Activated CD8-positive, alpha-beta T cell treated with anti-CD3 and anti-CD28 coated beads, Interleukin-2, amount 10 ng/mL, durations not matched to agents 7 days and 5 days (primary cell): ENCODE measurements around the gene CCN5. TPM values are rescaled to one million over a fixed set of nuclear protein-coding genes. Genes with fewer than 3 reads are reported as not detected.
"Not testable (repeated sequence)": the region's sequence is repeated elsewhere in the genome, so short reads cannot be mapped to it uniquely, and the experiment has no call there.

Experiments
- ATAC-seq: fragments of 150-1000 bp; cut with Tn5 transposase; one replicate; pipeline ENCODE4 v1.10.0; 2021; ENCODE audit warnings: moderate library complexity
- CTCF ChIA-PET: fragments of 350-600 bp; sonication (Branson Sonifier 250); formaldehyde crosslinking; loops from one replicate; lab custom pipeline; 2021; ENCODE audit warnings: antibody characterized with exemption; lab: Charles Lee
- POLR2A ChIA-PET: fragments of 350-600 bp; sonication (Branson Sonifier 250); formaldehyde crosslinking; loops from one replicate; lab custom pipeline; 2021; ENCODE audit warnings: antibody characterized with exemption; lab: Charles Lee
- DNase-seq: peaks from one replicate; pipeline ENCODE4 v3.0.0-alpha.2; 2020
- H3K27ac Mint-ChIP-seq: one replicate; pipeline ENCODE4 v1.8.0; 2021; ENCODE audit warnings: mild to moderate bottlenecking, mixed read lengths
- H3K27me3 Mint-ChIP-seq: one replicate; pipeline ENCODE4 v1.8.0; 2021; ENCODE audit warnings: low read depth, mixed read lengths
- H3K36me3 Mint-ChIP-seq: one replicate; pipeline ENCODE4 v1.8.0; 2021; ENCODE audit warnings: low read depth, mixed read lengths
- H3K4me1 Mint-ChIP-seq: one replicate; pipeline ENCODE4 v1.8.0; 2021; ENCODE audit warnings: low read depth, mixed read lengths
- H3K4me3 Mint-ChIP-seq: one replicate; pipeline ENCODE4 v1.8.0; 2021; ENCODE audit warnings: mild to moderate bottlenecking, mixed read lengths
- H3K9me3 Mint-ChIP-seq: one replicate; pipeline ENCODE4 v1.8.0; 2022; ENCODE audit warnings: mixed read lengths; ENCODE audit not compliant: insufficient read depth
- total RNA-seq, 2 experiments: library from RNA; stranded (reverse); gene quantifications; one replicate each; pipeline ENCODE4 v1.2.3, GENCODE V29; 2021

CCN5 gene
- total RNA-seq, 2 experiments from 2014 or later = not detected

DNA sequence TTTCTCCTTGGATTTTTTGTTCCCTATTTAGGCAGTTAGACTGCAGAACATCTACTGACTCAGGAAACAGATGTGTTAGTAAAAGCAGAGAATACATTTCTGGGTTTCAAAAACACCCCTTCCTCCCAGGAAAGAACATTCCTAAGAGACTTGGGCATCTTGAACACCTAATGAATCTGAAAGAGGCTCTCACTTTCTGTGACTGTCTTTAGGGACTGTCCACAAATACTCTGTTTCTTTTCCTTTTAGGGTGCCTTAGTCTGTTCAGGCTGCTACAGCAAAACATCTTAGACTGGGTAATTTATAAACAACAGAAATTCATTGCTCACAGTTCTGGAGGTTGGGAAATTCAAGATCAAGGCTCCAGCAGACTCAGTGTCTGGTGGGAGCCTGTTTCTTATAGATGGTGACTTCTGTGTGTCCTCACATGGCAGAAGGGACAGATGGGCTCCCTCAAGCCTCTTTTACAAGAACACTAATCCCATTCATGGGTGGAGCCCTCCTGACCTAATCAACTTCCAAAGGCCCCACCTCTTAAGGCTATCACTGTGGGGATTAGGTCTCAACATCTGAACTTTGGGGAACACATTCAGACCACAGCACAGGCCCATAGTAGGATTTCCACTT, 19.4 kb upstream of the CCN5 start:
- Mint-ChIP-seq H3K4me1 (peaks cover 10% of the 10 kb centered on the region), H3K27ac (no peak overlapping the region), H3K4me3 (no peak overlapping the region), H3K9me3 (no peaks in the 10 kb centered on the region), H3K36me3 (no peaks in the 10 kb centered on the region), H3K27me3 (no peaks in the 10 kb centered on the region)
- CTCF ChIA-PET = interaction anchor here (0.9 to 1.4 kb wide), 2 partner anchors 11 to 12 kb away, joined by 6 to 8 read pairs; no protein-coding TSS in a partner anchor
- no peak for ATAC-seq
- POLR2A ChIA-PET = interaction anchor here (0.6 kb wide), 1 partner anchor 19 kb away, joined by 4 read pairs; the partner anchor contains the start of gene CCN5
- DNase-seq = no peak

DNA sequence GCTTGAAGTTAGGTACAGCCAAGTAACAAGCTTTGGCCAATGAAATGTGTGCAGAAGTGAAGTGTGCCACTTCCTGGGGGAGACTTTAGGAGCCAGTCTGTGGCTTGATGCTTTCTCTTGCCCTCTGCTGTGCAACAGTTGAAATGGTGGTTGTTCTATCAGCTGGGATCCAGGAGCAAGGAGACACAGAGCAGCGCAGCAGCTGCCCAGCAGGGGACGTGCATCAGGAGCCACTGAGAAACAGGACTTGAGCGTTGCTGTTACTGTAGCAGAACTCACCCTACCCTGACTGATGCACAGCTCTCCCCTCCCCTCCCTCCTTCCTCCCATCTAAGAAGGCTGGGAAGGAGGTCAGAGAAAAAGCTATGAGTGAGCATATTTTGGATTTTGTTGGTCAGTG, 18.9 kb upstream of the CCN5 start:
- H3K36me3 Mint-ChIP-seq = no peaks in the 10 kb centered on the region
- H3K27ac Mint-ChIP-seq = no peak overlapping the region
- no peak overlapping the region for H3K4me3 Mint-ChIP-seq
- H3K4me1 Mint-ChIP-seq = peaks cover 10% of the 10 kb centered on the region
- no peak for DNase-seq
- ATAC-seq = no peak
- ChIA-PET CTCF (interaction anchor here (0.9 to 1.4 kb wide), 2 partner anchors 11 to 13 kb away, joined by 6 to 8 read pairs; no protein-coding TSS in a partner anchor), POLR2A (interaction anchor here (0.6 kb wide), 1 partner anchor 19 kb away, joined by 4 read pairs; the partner anchor contains the start of gene CCN5)
- no peaks in the 10 kb centered on the region for H3K9me3 Mint-ChIP-seq
- H3K27me3 Mint-ChIP-seq = no peaks in the 10 kb centered on the region

DNA sequence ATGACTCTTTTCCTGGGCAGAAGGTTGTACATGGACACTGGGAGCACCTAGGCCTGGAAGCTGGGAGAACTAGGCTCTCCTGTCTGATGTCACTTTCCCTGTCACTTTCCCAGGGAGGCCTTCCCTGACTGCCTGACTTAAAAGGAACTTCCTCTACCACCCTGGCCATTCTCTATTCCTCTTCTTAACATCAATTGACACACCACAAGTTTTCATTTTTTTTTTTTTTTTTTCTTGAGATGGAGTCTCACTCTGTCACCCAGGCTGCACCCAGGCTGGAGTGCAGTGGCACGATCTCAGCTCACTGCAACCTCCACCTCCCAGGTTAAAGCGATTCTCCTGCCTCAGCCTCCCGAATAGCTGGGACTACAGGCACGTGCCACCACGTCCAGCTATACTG, 18.1 kb upstream of the CCN5 start:
- H3K27me3 Mint-ChIP-seq, POLR2A ChIA-PET, H3K27ac Mint-ChIP-seq, H3K36me3 Mint-ChIP-seq, H3K4me3 Mint-ChIP-seq, ATAC-seq, DNase-seq, H3K9me3 Mint-ChIP-seq, H3K4me1 Mint-ChIP-seq: not testable (repeated sequence)
- CTCF ChIA-PET = interaction anchor here (0.9 to 1.4 kb wide), 2 partner anchors 12 to 14 kb away, joined by 6 to 8 read pairs; no protein-coding TSS in a partner anchor

DNA sequence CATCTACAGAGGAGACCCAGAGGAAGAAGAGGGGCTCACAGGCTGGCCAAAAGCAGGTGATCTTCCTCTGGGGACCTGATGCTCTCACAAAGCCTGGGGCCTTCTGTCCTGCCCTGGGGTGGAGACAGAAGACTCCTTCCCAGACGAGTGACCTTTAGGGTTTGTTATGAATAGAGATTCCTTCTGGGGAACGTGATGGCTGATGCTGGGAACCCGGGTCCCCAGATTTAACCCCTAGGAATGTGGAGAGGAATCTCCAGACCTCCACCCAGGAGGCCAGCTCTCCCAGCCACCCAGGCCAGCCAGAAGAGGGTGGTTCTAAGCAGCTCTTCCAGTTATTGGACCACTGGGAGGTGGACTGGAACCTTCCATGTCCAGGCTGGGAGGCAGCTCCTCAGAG, 16.8 kb upstream of the CCN5 start:
- Mint-ChIP-seq H3K27ac (no peak overlapping the region), H3K9me3 (no peaks in the 10 kb centered on the region), H3K4me3 (no peak overlapping the region), H3K27me3 (no peaks in the 10 kb centered on the region), H3K36me3 (no peaks in the 10 kb centered on the region), H3K4me1 (peaks cover 10% of the 10 kb centered on the region)
- CTCF ChIA-PET = interaction anchor here (1.0 kb wide), 1 partner anchor 13 kb away, joined by 3 read pairs; no protein-coding TSS in a partner anchor
- POLR2A ChIA-PET = no interaction called here
- DNase-seq (no peak), ATAC-seq (no peak)

DNA sequence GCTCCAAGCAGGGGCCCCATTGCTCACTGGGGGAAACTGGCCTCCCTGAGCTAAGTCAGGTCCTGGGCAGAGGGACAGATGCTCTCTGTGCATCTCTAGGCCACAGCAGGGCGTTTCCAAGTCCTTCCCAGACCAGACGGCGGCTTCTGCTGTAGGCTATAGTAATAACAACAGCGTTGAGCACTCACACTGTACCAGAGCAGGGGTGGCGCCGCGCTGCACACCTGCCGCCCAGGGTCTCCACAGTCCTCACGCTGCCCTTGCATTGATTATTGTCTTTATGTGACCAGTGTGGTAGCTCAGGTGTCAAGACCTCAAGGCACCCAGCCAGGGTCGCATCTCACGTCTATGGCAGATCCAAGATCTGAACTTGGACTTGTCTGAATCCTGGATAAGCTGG, 14.9 kb upstream of the CCN5 start:
- Mint-ChIP-seq H3K9me3 (no peaks in the 10 kb centered on the region), H3K36me3 (no peaks in the 10 kb centered on the region), H3K4me1 (peaks cover 7% of the 10 kb centered on the region), H3K27ac (no peak overlapping the region), H3K27me3 (peaks cover under 1% of the 10 kb centered on the region), H3K4me3 (no peak overlapping the region)
- no peak for ATAC-seq
- CTCF ChIA-PET = interaction anchor here (1.8 kb wide), 1 partner anchor 16 kb away, joined by 8 read pairs; no protein-coding TSS in a partner anchor
- POLR2A ChIA-PET = no interaction called here
- no peak for DNase-seq

DNA sequence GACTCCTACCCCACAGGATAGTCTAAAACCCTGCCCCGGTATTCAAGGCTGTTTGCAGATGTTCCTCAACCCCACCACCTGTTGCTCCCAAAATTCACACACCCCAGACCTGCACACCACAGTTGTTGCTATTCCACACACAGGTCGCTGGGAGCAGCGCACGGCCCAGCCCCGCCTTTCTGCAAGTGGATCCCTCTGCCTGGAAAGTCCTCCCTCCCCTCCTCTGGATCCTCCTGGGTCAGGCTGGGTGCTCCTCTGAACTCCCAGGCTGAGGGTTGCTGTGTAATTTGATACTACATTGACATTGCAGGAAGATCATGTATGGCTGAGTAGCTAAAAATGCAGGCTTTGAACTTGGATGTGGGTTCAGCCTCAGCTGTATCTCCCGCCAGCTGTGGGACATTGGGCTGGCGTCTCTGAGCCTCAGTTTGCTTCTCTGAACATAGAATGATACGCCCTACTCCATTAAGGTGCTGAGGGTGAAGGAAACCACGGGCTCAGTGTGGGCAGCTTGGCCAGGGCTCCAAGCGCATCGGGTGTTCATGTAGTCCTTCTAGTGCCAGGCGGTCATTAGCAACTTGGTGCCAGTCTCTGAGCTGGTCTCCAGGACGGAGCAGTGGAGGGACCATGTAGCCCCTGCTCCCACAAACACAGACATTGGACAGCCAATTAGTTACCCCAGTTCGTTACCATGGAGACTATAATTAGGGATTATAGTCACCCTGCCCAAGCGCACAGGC, 13.9 kb upstream of the CCN5 start:
- H3K27ac Mint-ChIP-seq = no peak overlapping the region
- no peaks in the 10 kb centered on the region for H3K36me3 Mint-ChIP-seq
- H3K9me3 Mint-ChIP-seq = no peaks in the 10 kb centered on the region
- ChIA-PET CTCF (interaction anchor here (1.0 to 1.8 kb wide), 2 partner anchors 15 to 17 kb away, joined by 3 to 8 read pairs; no protein-coding TSS in a partner anchor), POLR2A (no interaction called here)
- ATAC-seq = no peak
- peaks cover 2% of the 10 kb centered on the region for H3K4me1 Mint-ChIP-seq
- no peak for DNase-seq
- H3K27me3 Mint-ChIP-seq = peaks cover 2% of the 10 kb centered on the region
- no peak overlapping the region for H3K4me3 Mint-ChIP-seq

DNA sequence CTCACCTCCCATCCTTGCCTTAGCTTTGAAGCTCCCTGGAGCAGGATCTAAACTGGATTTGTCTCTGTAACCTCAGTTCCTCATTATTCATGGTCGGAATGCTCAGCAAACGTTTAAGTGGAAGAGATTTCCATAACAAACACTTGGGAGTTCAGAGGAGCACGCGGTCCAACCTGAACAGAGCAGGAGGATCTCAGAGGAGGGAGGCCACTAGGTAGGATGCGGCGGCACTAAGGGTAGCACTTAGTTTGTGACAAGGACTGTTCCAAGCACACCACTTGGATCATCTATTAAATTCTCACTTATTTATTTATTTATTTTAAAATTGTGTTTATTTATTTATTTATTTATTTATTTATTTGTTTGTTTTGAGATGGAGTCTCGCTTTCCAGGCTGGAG, 13.3 kb upstream of the CCN5 start:
- ATAC-seq (no peak), DNase-seq (no peak)
- POLR2A ChIA-PET = no interaction called here
- Mint-ChIP-seq H3K27me3 (peaks cover 2% of the 10 kb centered on the region), H3K36me3 (no peaks in the 10 kb centered on the region), H3K4me1 (no peaks in the 10 kb centered on the region), H3K4me3 (no peak overlapping the region), H3K27ac (no peak overlapping the region), H3K9me3 (no peaks in the 10 kb centered on the region)
- CTCF ChIA-PET = interaction anchor here (1.0 to 1.8 kb wide), 2 partner anchors 16 to 18 kb away, joined by 3 to 8 read pairs; no protein-coding TSS in a partner anchor

DNA sequence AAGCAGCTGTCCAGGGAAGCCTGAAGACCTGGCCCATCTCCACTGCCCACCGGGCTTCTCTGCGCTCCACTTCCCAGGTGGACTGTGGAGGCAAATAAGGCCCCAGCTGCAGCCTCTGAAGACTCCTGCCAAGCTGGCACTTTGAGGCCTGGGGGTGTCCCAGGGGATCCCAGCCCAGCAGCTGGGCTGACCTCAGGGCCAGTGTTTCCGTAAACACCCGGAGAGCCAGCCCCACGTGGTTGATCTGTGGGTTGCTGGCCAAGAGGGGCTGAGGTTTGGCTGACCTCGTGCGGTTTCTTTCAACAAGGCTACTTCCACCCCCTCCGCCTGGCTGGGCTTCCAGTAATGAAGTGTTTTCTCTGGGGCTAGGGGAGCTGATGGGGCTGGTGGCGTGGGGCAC, 12.4 kb upstream of the CCN5 start:
- no peaks in the 10 kb centered on the region for H3K9me3 Mint-ChIP-seq
- peaks cover 2% of the 10 kb centered on the region for H3K27me3 Mint-ChIP-seq
- DNase-seq (no peak), ATAC-seq (no peak)
- H3K36me3 Mint-ChIP-seq = no peaks in the 10 kb centered on the region
- CTCF ChIA-PET = no interaction called here
- H3K27ac Mint-ChIP-seq = no peak overlapping the region
- POLR2A ChIA-PET = no interaction called here
- no peak overlapping the region for H3K4me3 Mint-ChIP-seq
- no peaks in the 10 kb centered on the region for H3K4me1 Mint-ChIP-seq

DNA sequence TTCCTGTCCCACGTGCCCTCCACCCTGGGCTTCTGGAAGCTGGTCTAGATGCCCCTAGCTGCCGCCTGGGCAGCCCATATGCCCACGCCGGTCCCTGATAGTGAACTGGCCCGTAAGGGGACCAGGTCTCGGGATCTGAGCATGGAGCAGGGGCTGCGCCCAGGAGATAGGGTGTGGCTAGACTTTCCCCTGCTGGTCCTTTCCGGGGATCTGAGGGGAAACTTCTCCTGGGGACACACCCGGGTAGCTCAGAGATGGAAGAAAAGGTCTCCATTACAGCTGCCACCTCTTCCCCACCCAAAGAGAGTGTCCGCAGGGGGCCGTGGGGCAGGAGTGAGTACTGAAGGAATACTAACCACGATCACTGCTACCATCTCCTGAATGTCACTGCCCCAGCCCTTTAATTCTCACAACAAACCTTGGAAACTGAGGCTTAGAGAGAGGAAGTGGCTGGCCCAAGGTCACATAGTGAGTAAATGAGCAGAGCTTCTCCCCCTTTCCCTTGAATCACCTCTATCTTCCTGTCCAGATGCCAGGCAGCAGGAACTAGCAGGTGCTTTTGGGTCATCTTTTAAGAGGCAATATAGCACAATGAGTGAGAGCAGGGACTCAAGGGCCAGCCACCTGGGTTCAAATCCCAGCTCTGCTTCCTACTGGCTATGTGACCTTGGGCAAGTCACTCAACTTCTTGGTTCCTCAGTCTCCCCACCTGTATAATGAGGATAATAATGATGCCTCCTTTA, 11.8 kb upstream of the CCN5 start:
- ATAC-seq = no peak
- ChIA-PET CTCF (no interaction called here), POLR2A (no interaction called here)
- Mint-ChIP-seq H3K4me1 (no peaks in the 10 kb centered on the region), H3K27ac (no peak overlapping the region), H3K36me3 (no peaks in the 10 kb centered on the region), H3K4me3 (no peak overlapping the region), H3K27me3 (peaks cover 2% of the 10 kb centered on the region), H3K9me3 (no peaks in the 10 kb centered on the region)
- no peak for DNase-seq

DNA sequence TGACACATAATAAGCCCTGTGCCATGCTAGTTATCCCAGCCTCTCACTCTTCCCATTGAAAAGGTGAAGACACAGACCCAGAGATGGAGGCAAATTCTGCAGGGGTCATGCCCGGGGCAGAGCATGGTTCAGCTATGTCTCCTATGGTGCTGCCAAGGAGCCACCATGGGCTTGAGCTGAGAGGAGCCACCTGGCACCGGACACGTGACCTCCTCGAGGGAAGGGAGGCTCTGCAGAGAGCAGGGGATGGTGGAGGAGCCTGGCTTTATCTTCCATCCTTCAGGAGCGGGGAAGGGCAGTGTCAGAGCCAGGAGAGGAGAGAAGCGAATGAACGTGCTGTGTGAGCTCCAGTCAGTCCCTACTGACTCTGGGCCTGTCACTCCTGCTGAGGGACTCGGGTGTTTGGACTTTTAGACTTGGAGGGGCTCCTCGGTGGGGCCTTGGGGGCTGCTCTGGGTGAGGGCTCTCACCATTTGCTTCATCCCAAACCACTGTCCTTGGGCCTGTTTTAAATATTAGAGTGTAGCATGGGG, 11.1 kb upstream of the CCN5 start:
- CTCF ChIA-PET = interaction anchor here (1.2 to 1.3 kb wide), 2 partner anchors 20 to 29 kb away, joined by 3 to 5 read pairs; no protein-coding TSS in a partner anchor
- H3K4me1 Mint-ChIP-seq = no peaks in the 10 kb centered on the region
- no peaks in the 10 kb centered on the region for H3K36me3 Mint-ChIP-seq
- ATAC-seq = no peak
- no peak overlapping the region for H3K27ac Mint-ChIP-seq
- no peak for DNase-seq
- POLR2A ChIA-PET = no interaction called here
- no peak overlapping the region for H3K4me3 Mint-ChIP-seq
- H3K27me3 Mint-ChIP-seq = peaks cover 2% of the 10 kb centered on the region
- H3K9me3 Mint-ChIP-seq = no peaks in the 10 kb centered on the region

DNA sequence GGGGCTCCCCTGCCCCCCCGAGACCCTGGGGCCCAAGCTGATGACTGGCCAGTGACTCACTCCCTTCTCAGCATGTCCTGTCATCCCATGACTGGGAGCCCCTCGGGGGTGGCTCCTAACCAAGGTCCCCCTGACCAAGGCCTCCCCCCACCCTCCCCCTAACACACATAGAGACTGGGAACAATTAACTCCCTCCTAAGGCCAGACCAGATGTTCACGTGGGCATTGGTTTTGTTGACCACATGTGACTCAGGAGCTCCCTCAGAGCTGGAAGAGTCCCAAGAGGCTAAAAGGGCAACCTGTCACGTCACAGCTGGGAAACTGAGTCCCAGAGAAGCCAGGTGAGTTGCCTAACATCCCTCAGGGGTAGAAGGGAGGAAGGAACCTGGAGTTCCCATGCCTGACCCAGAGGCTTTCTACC, 10.6 kb upstream of the CCN5 start:
- Mint-ChIP-seq H3K27ac (no peak overlapping the region), H3K36me3 (no peaks in the 10 kb centered on the region), H3K4me3 (no peak overlapping the region), H3K4me1 (no peaks in the 10 kb centered on the region), H3K27me3 (peaks cover 2% of the 10 kb centered on the region), H3K9me3 (no peaks in the 10 kb centered on the region)
- no peak for ATAC-seq
- ChIA-PET POLR2A (no interaction called here), CTCF (interaction anchor here (1.2 to 1.3 kb wide), 2 partner anchors 21 to 28 kb away, joined by 3 to 5 read pairs; no protein-coding TSS in a partner anchor)
- no peak for DNase-seq
